CD4-positive, CD25-positive, alpha-beta regulatory T cell (primary cell): Measurements from ENCODE around the gene MARCO. TPM values are rescaled to one million over a fixed set of nuclear protein-coding genes. Genes with fewer than 3 reads are reported as not detected.
"Not testable (repeated sequence)": the region's sequence is repeated elsewhere in the genome, so short reads cannot be mapped to it uniquely, and the experiment has no call there.

Source experiments
- ATAC-seq, 2 donors: fragments of 150-1000 bp; cut with Tn5 transposase; one replicate each; pipeline ENCODE4 v1.10.0; 2021; ENCODE audit warnings: low read depth in 2 of 2, moderate number of reproducible peaks in 2 of 2, moderate library complexity in 1 of 2
- DNase-seq, 3 donors: peaks; one replicate each; pipeline versions ENCODE4 v3.0.0 to v3.0.0-alpha.2; 2012 to 2022; ENCODE audit warnings: mixed read lengths in 1 of 3
- H3K27ac ChIP-seq: one replicate; pipeline ENCODE4 v1.7.0; 2013; ENCODE audit warnings: mild to moderate bottlenecking, low read length; ENCODE audit not compliant: insufficient read depth, poor library complexity, severe bottlenecking
- H3K27me3 ChIP-seq: one replicate; pipeline ENCODE4 v1.7.0; 2013; ENCODE audit warnings: low read length; ENCODE audit not compliant: control insufficient read depth, insufficient read depth
- H3K36me3 ChIP-seq: one replicate; pipeline ENCODE4 v1.7.0; 2013; ENCODE audit warnings: mild to moderate bottlenecking, low read length, moderate library complexity; ENCODE audit not compliant: control insufficient read depth, insufficient read depth
- H3K4me1 ChIP-seq: 2 replicates; pipeline ENCODE4 v1.7.0; 2013; ENCODE audit warnings: mild to moderate bottlenecking, low read length; ENCODE audit not compliant: insufficient read depth, control insufficient read depth, poor library complexity, severe bottlenecking
- H3K4me3 ChIP-seq: one replicate; pipeline ENCODE4 v1.7.0; 2013; ENCODE audit warnings: low read depth, mild to moderate bottlenecking, low read length, moderate library complexity
- H3K9me3 ChIP-seq, 2 experiments: 1 replicate in 1 of 2; 2 replicates in 1 of 2; pipeline ENCODE4 v1.7.0; 2013; ENCODE audit warnings: low read length in 2 of 2, mild to moderate bottlenecking in 1 of 2, moderate library complexity in 1 of 2; ENCODE audit not compliant: control insufficient read depth in 2 of 2
- H3K27ac Mint-ChIP-seq, 3 donors: one replicate each; pipeline ENCODE4 v1.8.0; 2020 to 2022; ENCODE audit warnings: mild to moderate bottlenecking in 3 of 3, mixed read lengths in 3 of 3, moderate library complexity in 2 of 3
- H3K27me3 Mint-ChIP-seq: one replicate; pipeline ENCODE4 v1.8.0; 2022; ENCODE audit warnings: mild to moderate bottlenecking, mixed read lengths
- H3K36me3 Mint-ChIP-seq: one replicate; pipeline ENCODE4 v1.8.0; 2020; ENCODE audit warnings: mixed read lengths
- H3K4me1 Mint-ChIP-seq, 4 donors: one replicate each; pipeline ENCODE4 v1.8.0; 2020 to 2022; ENCODE audit warnings: mixed read lengths in 4 of 4, mild to moderate bottlenecking in 1 of 4
- H3K4me3 Mint-ChIP-seq, 4 donors: one replicate each; pipeline ENCODE4 v1.8.0; 2020 to 2022; ENCODE audit warnings: mild to moderate bottlenecking in 4 of 4, mixed read lengths in 4 of 4, moderate library complexity in 3 of 4
- H3K9me3 Mint-ChIP-seq, 7 donors: one replicate each; pipeline ENCODE4 v1.8.0; 2020 to 2022; ENCODE audit warnings: mixed read lengths in 7 of 7, mild to moderate bottlenecking in 3 of 7, moderate library complexity in 2 of 7
- polyA plus RNA-seq, 4 donors: library from polyadenylated mRNA; unstranded; fragments of 300-500 nt; fragmentation: Illumina TruSeq; gene quantifications; one replicate each; pipeline ENCODE4 v1.2.3, GENCODE V29; 2021
- total RNA-seq: library from RNA; stranded (reverse); gene quantifications from one replicate; pipeline ENCODE4 v1.2.3, GENCODE V29; 2022

The MARCO gene
- total and polyA plus RNA-seq, 5 donors from 2014 or later: not detected

DNA sequence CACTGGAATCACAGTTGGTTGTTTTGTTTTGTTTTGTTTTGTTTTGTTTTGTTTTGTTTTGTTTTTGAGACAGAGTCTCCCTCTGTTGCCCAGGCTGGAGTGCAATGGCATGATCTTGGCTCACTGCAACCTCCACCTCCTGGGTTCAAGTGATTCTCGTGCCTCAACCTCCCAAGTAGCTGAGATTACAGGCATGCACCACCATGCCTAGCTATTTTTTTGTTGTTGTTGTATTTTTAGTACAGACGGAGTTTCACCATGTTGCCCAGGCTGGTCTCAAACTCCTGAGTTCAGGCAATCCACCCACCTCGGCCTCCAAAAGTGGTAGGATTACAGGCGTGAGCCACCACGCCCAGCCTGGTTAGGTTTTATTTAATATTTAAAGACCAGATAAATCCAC, 95.9 kb downstream of the MARCO start:
- not testable (repeated sequence) for H3K27me3 Mint-ChIP-seq, H3K4me3 ChIP-seq, H3K9me3 ChIP-seq, H3K27me3 ChIP-seq, DNase-seq, ATAC-seq, H3K36me3 ChIP-seq, H3K4me1 ChIP-seq, H3K27ac ChIP-seq, H3K27ac Mint-ChIP-seq, H3K4me1 Mint-ChIP-seq, H3K4me3 Mint-ChIP-seq, H3K36me3 Mint-ChIP-seq
- H3K9me3 Mint-ChIP-seq: peaks cover 0 to 24% (median 6%) of the 10 kb centered on the region in 7 donors

DNA sequence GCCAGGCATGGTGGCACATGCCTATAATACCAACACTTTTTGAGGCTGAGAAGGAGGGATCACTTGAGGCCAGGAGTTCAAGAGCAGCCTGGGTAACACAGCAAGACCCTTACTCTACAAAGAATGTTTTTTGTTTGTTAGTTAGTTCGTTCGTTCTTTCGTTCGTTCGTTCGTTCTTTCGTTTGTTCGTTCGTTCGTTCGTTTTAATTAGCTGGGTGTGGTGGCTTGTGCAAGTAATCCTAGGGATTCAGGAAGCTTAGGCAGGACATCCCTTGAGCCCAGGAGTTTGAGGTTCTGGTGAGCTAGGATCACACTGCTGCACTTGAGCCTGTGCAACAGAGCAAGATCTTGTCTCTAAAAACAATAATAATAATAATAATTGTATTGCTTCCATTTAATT, 98.7 kb downstream of the MARCO start:
- Histone ChIP-seq H3K36me3 (no peaks in the 10 kb centered on the region), H3K9me3 (no peaks in the 10 kb centered on the region), H3K27me3 (no peaks in the 10 kb centered on the region), H3K27ac (no peak overlapping the region), H3K4me3 (no peak overlapping the region), H3K4me1 (no peaks in the 10 kb centered on the region)
- ATAC-seq: no peak
- DNase-seq: no peak
- Mint-ChIP-seq H3K4me1 (no peaks in the 10 kb centered on the region), H3K4me3 (no peak overlapping the region), H3K9me3 (peaks cover 0 to 5% (median 2%) of the 10 kb centered on the region in 7 donors), H3K27ac (no peak overlapping the region), H3K27me3 (no peaks in the 10 kb centered on the region), H3K36me3 (no peaks in the 10 kb centered on the region)

Other genes with a start within 250 kb of the MARCO start
- not detected for gene EN1, start 94.5 kb upstream of the MARCO start, total RNA-seq
- gene EN1, start 94.5 kb upstream of the MARCO start, polyA plus RNA-seq: not detected
- gene C1QL2, start 216.6 kb downstream of the MARCO start, total RNA-seq: not detected
- not detected for gene C1QL2, start 216.6 kb downstream of the MARCO start, polyA plus RNA-seq